ENCODE data around the gene ATP10A.

The ATP10A gene

DNA sequence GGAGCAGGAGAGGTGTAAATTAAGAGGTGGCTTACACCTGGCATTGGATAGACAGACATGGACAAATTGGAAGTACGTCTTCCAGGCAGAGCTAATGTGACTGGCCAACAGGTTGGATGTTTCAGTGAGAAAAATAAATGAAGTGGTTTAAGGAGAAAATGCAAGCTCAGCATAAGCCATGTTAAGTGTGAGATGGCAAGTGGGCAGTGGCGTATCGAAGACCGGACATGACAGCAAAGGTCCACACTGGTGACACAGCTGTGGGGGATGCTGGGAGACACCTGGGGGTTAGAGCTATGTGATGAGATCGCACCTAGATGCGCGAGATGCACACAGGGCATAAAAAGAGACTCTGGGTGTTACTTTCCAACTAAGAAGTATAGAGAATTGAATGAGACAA lies 3.7 kb upstream of the ATP10A start:
- H3K4me3 ChIP-seq (ENCODE audit: low read depth, low read length), result no peak overlapping the region
- no peak overlapping the region for H2AFZ ChIP-seq (ENCODE audit: low read length, unreplicated experiment)
- no peaks in the 10 kb centered on the region for H3K36me3 ChIP-seq (ENCODE audit: insufficient read depth, low read length)

DNA sequence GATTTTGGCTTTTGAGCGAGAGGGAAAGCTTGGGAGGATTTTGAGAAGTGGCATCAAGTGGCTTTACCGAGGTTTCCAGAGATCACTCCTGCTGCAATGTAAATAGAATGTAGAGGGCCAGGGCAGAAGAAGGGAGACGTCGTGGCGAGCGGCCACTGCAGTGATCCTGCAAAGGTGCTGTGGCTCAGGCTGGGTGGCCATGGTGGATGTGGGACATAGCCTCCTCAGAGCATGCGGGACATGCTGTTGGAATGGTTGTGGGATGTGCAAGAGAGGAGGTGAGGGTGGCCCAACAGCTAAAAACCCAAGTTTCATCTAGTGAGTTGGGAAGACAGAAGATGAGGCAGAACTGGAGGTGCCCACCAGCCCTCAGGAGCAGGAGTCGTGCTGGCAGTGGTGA lies 3.1 kb upstream of the ATP10A start:
- Histone ChIP-seq H3K4me3 (ENCODE audit: low read depth, low read length) (no peak overlapping the region), H3K79me2 (ENCODE audit: control insufficient read depth, insufficient read depth, low read length, unreplicated experiment) (peaks cover 22% of the 10 kb centered on the region), H2AFZ (ENCODE audit: low read length, unreplicated experiment) (no peak overlapping the region), H3K27me3 (ENCODE audit: insufficient read depth, low read length) (no peaks in the 10 kb centered on the region), H3K4me1 (ENCODE audit: control insufficient read depth, insufficient read depth, low read length, unreplicated experiment) (peaks cover 9% of the 10 kb centered on the region), H3K27ac (ENCODE audit: low read depth, low read length) (no peak overlapping the region), H3K36me3 (ENCODE audit: insufficient read depth, low read length) (no peaks in the 10 kb centered on the region)

More for the DNA sequence above, 3.7 kb upstream of the ATP10A start:
- H3K4me1 ChIP-seq (ENCODE audit: control insufficient read depth, insufficient read depth, low read length, unreplicated experiment), result peaks cover 3% of the 10 kb centered on the region
- H3K79me2 ChIP-seq (ENCODE audit: control insufficient read depth, insufficient read depth, low read length, unreplicated experiment), result peaks cover 15% of the 10 kb centered on the region
- no peaks in the 10 kb centered on the region for H3K27me3 ChIP-seq (ENCODE audit: insufficient read depth, low read length)
- H3K27ac ChIP-seq (ENCODE audit: low read depth, low read length), result no peak overlapping the region

DNA sequence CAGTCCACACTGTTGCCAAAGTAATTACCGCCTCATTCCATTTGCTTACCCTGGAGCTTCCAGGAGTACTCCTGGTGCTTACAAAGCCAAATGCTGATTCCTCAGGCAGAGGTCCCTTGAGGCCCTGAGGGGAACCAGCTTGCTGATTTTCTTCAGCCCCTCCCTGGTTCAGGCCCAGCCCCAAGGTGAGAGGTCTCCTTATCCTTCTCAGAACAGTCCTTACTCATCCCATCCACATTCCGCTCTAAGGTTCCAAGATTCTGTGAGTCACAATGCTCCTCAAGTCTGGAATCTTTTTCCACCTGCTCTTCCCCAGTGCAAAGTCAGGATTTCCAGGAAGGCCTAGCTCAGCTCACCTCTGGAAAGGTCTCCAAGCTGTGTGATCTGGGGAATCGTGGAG lies 1.8 kb upstream of the ATP10A start:
- H3K27me3 ChIP-seq (ENCODE audit: insufficient read depth, low read length), result no peaks in the 10 kb centered on the region
- H3K4me3 ChIP-seq (ENCODE audit: low read depth, low read length), result no peak overlapping the region

DNA sequence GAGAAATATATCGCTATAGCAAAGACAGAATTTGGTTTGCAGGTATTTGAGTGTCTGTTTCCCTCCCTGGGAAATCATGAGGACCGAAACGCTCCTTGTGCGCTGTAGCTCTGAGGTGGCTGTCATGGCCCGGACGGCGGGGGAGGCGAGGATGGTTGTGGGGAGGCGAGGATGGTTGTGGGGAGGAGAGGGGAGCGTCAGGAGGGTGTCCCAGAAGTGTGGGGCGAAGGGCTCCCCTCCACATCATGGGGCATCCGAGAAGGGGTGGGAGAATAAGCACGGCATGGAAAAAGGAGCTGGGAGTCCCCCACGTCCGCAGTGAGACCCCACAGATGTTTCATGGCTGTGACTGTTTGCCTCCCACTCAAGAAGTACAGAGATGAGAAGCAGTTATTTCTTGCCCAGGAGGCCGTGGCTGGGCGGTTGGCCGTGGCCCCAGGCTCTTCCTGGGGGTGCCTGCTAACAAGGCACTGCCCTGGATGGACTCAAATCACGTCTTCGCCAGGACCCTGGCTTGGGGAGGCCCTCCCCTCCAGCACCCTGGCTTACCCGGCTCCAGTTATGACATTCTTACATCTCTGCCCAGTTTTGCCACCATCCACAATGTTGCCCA lies 947 bp upstream of the ATP10A start:
- Histone ChIP-seq H3K79me2 (ENCODE audit: control insufficient read depth, insufficient read depth, low read length, unreplicated experiment) (peaks cover 43% of the 10 kb centered on the region), H2AFZ (ENCODE audit: low read length, unreplicated experiment) (peak overlapping the region; percentile 59), H3K4me1 (ENCODE audit: control insufficient read depth, insufficient read depth, low read length, unreplicated experiment) (peaks cover 25% of the 10 kb centered on the region), H3K36me3 (ENCODE audit: insufficient read depth, low read length) (no peaks in the 10 kb centered on the region), H3K27ac (ENCODE audit: low read depth, low read length) (peak overlapping the region; percentile 63; the same call in 1 of the 2 replicates), H3K4me3 (ENCODE audit: low read depth, low read length) (peak overlapping the region; percentile 99), H3K27me3 (ENCODE audit: insufficient read depth, low read length) (no peaks in the 10 kb centered on the region)

More for the DNA sequence above, 1.8 kb upstream of the ATP10A start:
- Histone ChIP-seq H3K36me3 (ENCODE audit: insufficient read depth, low read length) (no peaks in the 10 kb centered on the region), H3K4me1 (ENCODE audit: control insufficient read depth, insufficient read depth, low read length, unreplicated experiment) (peaks cover 22% of the 10 kb centered on the region), H3K79me2 (ENCODE audit: control insufficient read depth, insufficient read depth, low read length, unreplicated experiment) (peaks cover 34% of the 10 kb centered on the region), H3K27ac (ENCODE audit: low read depth, low read length) (no peak overlapping the region), H2AFZ (ENCODE audit: low read length, unreplicated experiment) (no peak overlapping the region)

DNA sequence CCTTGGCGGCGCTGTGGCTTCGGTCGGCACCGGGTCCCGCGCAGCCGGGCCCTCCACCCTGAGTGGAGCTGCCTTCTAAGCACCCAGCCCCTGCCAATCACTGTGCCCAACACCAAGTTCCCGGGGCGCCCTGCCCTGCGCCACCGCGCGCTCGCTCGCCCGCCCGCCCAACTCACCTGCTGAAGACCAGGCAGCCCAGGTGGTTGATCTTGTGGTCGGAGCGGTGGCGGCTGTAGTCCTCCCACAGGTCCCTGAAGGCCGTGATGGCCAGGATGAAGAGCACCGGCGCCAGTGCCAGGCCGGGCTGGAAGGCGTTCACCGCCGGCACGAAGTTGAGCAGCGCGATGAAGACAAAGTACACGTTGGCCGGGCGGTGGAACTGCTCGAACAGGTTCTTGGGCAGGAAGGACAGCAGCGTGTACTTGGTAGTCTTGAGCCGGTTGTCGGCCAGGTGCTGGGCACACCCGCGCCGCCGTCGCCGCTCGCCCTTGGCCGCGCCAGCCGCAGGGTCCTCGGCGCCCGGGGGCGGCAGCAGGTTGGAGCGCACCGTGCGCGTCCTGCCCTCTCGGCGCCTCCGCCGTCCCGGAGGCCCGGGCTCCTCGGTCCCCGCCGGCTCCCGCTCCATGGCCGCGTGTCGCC lies 536 bp downstream of the ATP10A start:
- Histone ChIP-seq H2AFZ (ENCODE audit: low read length, unreplicated experiment) (peak overlapping the region; percentile 59), H3K27ac (ENCODE audit: low read depth, low read length) (no peak overlapping the region; the same call in 1 of the 2 replicates), H3K27me3 (ENCODE audit: insufficient read depth, low read length) (no peaks in the 10 kb centered on the region), H3K36me3 (ENCODE audit: insufficient read depth, low read length) (peaks cover 4% of the 10 kb centered on the region; the same call in 1 of the 2 replicates), H3K4me1 (ENCODE audit: control insufficient read depth, insufficient read depth, low read length, unreplicated experiment) (peaks cover 25% of the 10 kb centered on the region), H3K4me3 (ENCODE audit: low read depth, low read length) (peak overlapping the region; percentile 99), H3K79me2 (ENCODE audit: control insufficient read depth, insufficient read depth, low read length, unreplicated experiment) (peaks cover 58% of the 10 kb centered on the region)

DNA sequence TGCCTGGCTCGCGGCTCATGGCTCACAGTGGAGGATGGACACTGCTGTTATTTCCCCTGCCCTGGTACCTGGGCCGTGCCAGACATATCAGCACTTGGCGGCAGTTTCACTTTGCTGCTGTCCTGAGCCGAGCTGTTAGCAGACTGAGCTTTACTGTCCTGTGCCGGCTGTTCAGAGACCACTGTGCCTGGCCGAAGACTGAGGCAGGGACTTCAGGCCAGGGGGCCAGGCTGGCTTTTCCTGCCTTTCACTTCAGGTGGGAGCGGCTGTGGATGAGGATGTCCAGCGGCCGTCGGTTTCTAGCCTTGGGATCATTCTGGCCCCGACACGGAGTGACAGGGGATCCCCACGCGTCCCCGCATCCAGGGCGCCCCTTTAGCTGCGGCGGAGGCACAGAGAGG lies 1.1 kb downstream of the ATP10A start:
- Histone ChIP-seq H3K27ac (ENCODE audit: low read depth, low read length) (no peak overlapping the region), H3K4me1 (ENCODE audit: control insufficient read depth, insufficient read depth, low read length, unreplicated experiment) (peaks cover 25% of the 10 kb centered on the region), H3K79me2 (ENCODE audit: control insufficient read depth, insufficient read depth, low read length, unreplicated experiment) (peaks cover 59% of the 10 kb centered on the region), H3K36me3 (ENCODE audit: insufficient read depth, low read length) (peaks cover 4% of the 10 kb centered on the region; the same call in 1 of the 2 replicates), H2AFZ (ENCODE audit: low read length, unreplicated experiment) (peak overlapping the region; percentile 59), H3K27me3 (ENCODE audit: insufficient read depth, low read length) (no peaks in the 10 kb centered on the region), H3K4me3 (ENCODE audit: low read depth, low read length) (peak overlapping the region; percentile 99)

DNA sequence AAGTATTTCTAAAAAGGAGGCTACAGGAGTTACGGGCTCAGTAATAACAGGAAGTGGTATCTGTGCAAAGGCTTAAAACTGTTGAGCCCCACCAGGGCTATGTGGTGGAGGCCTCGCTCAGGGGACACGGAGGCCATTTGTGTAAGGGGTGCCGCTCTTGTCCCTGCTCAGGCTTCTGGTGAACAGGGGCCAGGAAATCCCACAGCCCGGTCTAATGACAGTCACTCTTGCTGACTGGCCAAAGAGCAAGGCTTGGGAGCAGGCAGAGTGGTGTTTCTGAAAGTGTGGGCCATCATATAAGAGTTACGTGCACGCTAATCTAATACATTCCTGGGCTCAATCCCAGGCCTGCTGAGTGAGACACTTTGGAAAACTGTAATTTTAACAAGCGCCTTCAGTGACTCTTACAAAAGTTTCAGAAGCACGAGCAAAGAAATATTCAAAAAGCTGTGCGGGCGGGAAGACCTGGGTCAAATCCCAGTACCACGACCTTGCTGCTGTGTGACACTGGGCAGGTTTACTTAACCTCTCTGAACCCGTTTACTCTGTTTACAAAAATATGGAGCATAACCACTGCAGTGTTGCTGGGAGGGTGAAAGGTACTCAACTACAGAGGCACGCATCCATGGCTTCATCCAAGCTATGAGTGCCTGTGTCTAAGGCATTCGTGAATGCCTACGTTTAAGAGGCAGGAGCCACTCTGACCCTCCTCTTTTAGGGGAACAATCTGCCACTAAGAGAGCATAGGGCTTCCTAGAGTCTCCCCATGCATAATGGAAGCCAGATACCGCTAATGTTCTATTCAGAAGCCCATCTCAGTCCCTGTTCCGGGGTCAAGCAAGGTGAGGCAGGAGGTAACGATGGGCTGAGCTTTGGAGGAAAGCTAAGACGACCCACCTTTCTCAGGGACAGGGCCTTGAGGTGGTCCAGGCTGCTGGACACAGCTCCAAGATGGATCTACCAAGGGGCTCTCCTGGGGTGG lies 2.0 kb downstream of the ATP10A start:
- no peak overlapping the region for H2AFZ ChIP-seq (ENCODE audit: low read length, unreplicated experiment)
- H3K27ac ChIP-seq (ENCODE audit: low read depth, low read length), result no peak overlapping the region; the same call in 1 of the 2 replicates
- H3K27me3 ChIP-seq (ENCODE audit: insufficient read depth, low read length), result no peaks in the 10 kb centered on the region
- peaks cover 67% of the 10 kb centered on the region for H3K79me2 ChIP-seq (ENCODE audit: control insufficient read depth, insufficient read depth, low read length, unreplicated experiment)
- H3K4me3 ChIP-seq (ENCODE audit: low read depth, low read length), result peak overlapping the region; percentile 99
- peaks cover 25% of the 10 kb centered on the region for H3K4me1 ChIP-seq (ENCODE audit: control insufficient read depth, insufficient read depth, low read length, unreplicated experiment)
- peaks cover 4% of the 10 kb centered on the region; the same call in 1 of the 2 replicates for H3K36me3 ChIP-seq (ENCODE audit: insufficient read depth, low read length)

DNA sequence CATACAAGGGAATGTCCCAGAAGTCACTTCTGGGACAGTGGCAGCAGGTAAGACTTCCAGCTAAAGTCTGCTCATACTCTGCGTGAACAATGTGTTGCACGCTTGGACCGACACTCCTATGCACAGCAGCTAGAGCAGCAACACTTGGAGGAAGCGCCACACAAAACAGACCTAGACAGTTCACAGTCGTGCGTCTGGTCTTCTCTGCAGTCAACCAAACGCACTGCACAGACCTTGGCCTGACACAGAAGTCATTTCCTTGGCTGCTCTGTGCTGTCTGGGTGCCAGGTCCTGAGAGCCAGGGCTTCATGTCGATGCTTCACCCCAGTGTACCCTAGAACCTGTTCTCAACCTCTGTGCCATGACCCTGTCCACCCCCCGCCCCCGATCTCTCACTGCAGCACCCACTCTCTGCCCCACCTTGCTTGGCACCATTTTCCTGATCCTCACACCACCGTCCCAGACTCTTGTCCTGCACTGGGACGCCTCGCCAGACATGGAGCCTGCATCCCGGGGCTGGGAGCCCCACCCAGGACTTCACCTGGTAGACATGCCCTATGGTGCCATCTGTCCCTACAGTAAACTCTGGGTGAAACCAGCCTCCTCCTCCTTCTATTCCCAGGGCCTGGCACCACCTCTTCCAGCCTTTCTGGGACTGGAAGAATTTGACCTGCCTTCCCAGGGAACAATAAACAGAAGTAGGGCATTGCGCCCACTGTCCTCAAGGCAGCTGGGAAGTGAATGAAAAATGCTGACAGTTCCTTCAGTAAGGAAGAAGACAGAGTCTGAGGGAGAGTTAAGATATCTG lies 3.1 kb downstream of the ATP10A start:
- no peak overlapping the region; the same call in 1 of the 2 replicates for H3K27ac ChIP-seq (ENCODE audit: low read depth, low read length)
- H3K27me3 ChIP-seq (ENCODE audit: insufficient read depth, low read length), result no peaks in the 10 kb centered on the region
- H3K4me1 ChIP-seq (ENCODE audit: control insufficient read depth, insufficient read depth, low read length, unreplicated experiment), result peaks cover 25% of the 10 kb centered on the region
- H3K79me2 ChIP-seq (ENCODE audit: control insufficient read depth, insufficient read depth, low read length, unreplicated experiment), result peaks cover 74% of the 10 kb centered on the region
- H3K4me3 ChIP-seq (ENCODE audit: low read depth, low read length), result peak overlapping the region; percentile 99
- no peak overlapping the region for H2AFZ ChIP-seq (ENCODE audit: low read length, unreplicated experiment)
- H3K36me3 ChIP-seq (ENCODE audit: insufficient read depth, low read length), result peaks cover 4% of the 10 kb centered on the region; the same call in 1 of the 2 replicates

DNA sequence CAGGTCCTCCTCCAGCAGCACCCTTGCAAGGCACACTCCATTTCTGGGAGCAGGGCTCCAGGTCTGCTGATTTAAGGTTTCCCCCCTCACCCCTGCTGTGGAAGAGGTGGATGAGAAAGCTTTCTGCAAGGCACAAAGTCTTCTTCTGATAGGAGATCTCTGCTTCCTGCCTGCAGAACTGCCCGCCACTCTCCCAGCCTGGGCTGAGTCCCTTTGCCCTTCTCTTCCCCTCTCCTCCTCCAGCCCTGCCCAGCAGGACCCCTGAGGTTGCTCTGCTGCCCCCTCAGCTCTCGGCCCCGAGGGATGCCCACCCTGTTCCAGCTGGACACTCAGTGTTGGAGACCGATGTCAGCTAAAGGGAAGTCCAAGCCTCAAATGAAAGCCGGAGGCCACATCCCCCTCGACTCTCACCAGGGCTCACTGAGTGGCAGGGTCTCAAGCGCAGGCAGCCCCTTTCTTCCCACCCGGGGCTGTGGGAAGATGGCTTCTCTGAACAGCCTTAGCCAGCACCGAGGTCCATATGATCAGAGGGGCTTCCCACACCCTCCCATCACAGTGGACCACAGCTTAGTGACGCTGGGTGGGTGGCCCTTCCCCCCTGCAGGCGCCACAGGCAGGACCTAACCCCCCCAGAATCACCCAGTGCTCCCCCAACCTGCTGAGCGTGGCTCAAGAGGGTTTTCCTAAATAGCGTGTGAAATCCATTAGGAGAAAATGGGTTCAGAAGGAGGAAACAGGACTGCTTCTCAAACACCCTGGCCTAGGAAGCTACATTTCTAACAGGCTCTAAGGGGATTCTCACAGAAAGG lies 4.0 kb downstream of the ATP10A start:
- Histone ChIP-seq H3K36me3 (ENCODE audit: insufficient read depth, low read length) (peaks cover 4% of the 10 kb centered on the region; the same call in 1 of the 2 replicates), H3K79me2 (ENCODE audit: control insufficient read depth, insufficient read depth, low read length, unreplicated experiment) (peaks cover 75% of the 10 kb centered on the region), H3K27ac (ENCODE audit: low read depth, low read length) (no peak overlapping the region), H2AFZ (ENCODE audit: low read length, unreplicated experiment) (no peak overlapping the region), H3K27me3 (ENCODE audit: insufficient read depth, low read length) (no peaks in the 10 kb centered on the region), H3K4me3 (ENCODE audit: low read depth, low read length) (0 out of 2 replicates have a peak overlapping the region, but pooled peaks have one; percentile 99), H3K4me1 (ENCODE audit: control insufficient read depth, insufficient read depth, low read length, unreplicated experiment) (peaks cover 25% of the 10 kb centered on the region)
